ENCODE results near the gene HTR1D.
"Not testable (repeated sequence)": the region's sequence is repeated elsewhere in the genome, so short reads cannot be mapped to it uniquely, and the experiment has no call there.

HTR1D gene

DNA sequence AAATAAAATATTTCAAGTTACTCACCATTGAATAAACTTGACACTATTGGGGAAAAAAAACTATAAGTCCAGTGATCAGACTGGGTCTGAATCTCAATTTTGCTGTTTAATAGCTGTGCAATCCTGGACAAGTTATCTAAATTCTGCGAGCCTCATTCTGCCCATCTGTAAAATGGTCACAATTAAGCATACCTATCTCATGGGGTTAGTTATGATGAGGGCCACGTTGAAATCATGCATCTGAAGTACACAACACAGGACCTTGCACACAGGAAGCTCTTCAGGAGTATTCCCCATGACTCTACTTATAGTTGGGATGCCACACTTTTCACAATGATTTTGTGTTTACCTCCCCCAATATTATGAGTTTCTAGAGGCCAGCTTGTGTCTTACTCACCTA lies 3.8 kb upstream of the HTR1D start:
- DNase-seq: no peak

DNA sequence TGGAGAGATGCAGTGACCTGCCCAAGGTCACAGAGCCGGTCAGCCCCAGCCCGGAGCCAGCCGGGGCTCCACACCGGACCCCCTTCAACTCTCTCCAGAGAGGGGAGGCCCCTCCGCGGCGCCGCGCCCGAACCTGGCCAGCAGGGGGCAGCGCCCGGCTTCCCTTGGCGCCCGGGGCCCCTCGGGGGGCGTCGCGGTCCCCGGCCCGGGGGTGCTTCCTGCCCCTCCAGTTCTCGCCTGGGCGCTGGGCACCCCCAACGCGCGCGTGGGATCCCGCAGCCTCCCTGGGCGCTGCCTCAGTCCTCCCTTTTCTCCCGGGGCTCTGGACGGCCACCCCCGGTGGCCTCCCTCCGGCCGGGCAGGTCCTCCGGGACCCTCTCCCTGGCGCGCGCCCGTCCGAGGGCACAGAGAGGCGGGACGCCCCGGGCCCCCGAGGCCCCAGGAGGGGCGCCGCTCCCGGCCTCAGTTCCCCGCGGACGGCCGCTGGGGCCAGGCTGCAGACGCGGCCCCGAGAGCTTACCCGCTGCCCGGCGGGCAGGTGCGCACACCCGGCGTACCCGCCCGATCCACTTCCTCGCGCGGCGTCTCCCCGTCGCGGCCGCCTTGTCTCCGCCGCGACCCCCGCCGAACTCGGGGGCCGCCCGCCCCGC lies 406 bp downstream of the HTR1D start:
- DNase-seq: no peak

DNA sequence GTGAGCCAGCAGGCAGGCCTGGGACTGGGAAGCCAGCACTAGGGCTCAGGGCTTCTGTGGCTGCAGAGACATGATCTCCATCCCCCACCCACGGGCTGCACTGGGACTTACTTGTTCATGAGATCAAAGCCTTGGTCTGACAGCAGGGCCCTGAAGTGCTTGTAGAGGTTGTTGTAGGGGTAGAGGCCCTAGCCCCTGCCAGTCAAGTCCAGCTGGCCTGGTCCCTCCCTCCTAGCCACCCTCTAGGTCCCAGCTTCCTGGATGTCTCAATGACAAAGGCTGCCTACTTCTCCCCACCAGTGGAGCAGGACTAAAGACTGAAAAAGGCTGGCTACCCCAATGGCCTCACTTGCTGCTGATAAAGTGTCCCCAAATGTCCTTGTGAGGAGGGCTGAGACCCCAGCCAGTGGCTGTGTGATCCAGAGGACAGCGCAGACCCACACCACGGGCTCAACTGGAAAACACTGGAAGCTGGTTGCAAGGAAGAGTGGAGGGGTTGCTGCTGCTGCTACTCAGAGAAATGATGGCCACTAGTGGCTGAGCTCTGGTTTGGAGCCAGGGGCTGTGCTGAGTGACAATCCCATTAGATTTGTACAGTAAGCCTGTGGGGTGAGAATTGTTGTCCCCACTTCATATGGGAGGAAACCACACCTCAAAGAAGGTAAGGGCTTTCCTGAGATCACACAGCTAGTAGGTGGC lies 1.4 kb downstream of the HTR1D start:
- no peak for DNase-seq

DNA sequence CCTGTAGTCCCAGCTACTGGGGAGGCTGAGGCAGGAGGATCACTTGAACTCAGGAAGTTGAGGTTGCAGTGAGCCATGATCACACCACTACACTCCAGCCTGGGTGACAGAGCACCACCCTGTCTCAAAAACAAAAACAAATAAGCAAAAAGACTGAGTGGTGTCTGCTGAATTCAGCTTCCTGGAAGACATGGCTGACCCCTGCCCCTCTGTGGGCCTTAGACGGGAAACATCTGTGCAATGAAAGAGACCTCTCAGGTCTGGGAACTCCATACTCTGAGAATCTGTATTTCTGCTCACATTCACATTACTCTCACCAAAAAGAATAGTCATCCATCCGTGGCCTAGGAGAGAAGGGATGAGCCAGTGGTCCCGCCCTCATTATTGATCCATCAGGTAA lies 2.0 kb downstream of the HTR1D start:
- no peak for DNase-seq

DNA sequence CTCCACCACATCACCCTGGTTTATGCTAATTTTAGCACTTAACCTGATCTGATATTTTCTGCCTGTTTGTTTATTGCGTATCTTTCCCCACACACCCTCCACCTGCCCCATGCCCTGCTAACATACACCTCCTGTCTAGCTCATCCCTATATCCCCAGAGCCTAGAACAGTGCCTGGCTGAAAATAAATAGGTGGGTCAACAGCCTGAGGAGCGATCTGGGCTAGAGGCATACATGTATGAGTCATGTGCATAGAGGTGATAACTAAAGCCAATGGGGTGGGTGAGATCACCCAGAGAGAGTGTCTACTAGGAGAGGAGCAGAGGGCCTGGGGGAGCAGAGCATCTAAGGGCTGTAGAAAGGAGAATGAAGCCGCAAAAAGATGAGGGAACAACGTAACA lies 2.7 kb downstream of the HTR1D start:
- DNase-seq: no peak

DNA sequence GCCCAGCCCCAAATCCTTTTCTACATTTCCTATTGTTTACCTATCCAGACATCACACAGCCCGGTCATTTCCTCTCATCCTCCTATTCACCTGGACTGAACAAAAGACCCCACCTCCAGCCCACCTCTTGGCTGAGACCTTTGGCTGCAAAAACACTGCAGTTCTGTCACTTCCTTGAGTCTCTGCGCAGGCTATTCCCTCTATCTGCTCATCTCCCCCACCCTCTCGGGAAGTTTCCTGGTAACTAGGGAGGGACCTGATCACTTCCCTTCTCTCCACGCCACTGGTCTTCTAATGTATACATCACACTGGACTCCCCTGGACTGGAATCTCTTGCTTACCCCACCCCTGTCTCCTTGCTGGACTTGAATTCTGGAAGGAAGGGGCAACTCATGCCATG lies 5.3 kb downstream of the HTR1D start:
- no peak for DNase-seq

DNA sequence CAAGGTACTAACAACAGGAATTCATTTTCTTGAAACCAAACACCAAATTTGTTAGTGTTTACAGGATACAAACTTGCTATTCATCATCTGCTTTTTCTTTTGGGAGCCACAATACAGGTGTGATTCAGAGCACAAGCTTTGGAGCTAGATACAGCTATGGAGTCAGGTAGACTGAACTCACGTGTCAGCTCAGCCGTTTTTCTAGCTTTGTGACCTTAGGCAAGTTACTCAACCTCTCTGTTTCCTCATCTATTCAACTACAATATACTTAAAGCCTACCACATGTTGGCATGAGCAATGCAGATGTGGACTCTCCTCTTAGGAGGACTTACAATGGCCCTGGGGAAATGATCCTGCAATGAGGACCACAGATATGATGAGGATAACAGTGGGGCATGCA lies 6.3 kb downstream of the HTR1D start:
- no peak for DNase-seq

DNA sequence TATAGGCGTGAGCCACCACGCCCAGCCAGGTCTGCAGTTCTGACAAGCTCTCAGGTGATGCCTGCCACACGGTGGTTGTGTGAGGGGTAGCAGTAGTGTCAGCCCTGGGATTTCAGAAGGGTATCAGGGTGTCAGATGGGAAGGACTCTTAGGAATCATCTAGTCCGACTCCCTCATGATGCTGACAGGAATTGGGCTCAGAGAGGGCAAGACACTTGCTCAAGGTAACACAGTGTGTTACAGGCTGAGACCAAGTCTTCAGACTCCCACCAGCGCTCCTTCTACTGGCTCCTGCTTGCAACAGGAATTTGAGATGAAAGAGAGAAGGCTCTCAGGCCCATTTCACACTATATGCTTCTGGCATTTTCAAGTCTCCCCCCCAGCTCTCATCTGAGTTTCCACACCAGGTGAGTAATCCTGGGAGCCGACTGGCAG lies 6.9 kb downstream of the HTR1D start:
- DNase-seq: no peak

DNA sequence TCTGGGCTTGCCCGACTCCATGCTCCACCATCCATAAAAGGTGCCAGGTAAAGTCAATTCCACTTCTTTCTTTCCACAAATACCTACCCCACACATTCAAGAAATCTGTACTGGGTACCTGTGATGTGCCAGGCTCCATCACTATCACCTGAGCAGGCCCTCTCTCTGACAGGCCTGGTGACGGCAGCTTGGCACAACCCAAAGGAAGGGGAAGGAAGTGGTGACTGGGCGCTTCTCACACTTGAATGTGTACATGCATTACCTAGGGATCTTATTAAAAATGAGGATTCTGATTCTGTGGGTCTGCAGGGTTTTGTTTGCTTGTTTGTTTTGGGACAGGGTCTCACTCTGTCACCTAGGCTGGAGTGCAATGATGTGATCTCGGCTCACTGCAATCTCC lies 7.5 kb downstream of the HTR1D start:
- DNase-seq: no peak

DNA sequence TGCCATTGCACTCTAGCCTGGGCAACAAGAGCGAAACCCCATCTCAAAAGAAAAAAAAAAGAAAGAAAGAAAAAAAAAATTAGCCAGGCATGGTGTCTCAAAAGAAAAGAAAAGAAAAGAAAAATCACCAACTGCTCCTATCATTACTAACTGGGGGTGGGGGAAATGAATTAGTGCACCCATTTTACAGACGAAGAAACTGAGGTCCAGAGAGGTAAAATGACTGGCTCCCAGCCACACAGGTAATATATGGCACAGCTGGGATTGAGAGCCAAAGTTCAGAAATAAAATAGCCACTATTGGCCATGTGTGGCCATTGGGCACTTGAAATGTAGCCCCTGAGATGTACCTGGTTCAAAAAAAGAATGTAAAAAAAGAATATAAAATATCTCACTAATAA lies 8.8 kb downstream of the HTR1D start:
- no peak for DNase-seq

DNA sequence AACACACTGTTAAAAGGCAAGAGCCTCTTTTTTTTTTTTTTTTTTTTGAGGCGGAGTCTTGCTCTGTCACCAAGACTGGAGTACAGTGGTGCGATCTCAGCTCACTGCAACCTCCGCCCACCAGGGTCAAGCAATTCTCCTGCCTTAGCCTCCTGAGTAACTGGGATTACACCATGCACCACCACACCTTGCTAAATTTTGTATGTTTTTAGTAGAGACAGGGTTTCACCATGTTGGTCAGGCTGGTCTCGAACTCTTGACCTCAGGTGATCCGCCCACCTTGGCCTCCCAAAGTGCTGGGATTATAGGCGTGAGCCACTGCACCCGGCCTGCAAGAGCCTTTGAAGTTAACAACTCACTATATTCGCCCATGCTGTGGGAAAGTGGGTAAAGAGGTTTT lies 9.6 kb downstream of the HTR1D start:
- not testable (repeated sequence) for DNase-seq

DNA sequence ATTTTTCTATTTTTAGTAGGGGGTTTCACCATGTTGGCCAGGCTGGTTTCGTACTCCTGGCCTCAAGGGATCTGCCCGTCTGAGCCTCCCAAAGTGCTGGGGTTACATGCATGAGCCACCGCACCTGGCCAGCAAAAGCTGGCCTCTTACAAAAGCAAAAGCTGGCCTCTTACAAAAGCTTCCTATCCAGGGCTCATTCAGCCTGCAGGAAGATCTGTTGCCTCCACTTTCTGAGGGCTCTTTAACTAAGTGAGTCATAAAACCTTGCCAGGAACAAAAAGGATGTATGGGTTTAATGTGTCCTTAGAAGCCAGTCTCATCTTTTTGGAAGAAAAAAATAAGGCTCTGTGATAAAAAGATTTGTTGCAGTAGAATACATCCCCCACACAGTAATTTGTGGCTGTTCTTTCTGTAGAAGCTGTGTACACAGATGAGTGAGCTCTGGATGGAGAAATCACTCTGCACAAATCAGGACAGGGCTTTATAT lies 15.0 kb downstream of the HTR1D start:
- no peak for DNase-seq

DNA sequence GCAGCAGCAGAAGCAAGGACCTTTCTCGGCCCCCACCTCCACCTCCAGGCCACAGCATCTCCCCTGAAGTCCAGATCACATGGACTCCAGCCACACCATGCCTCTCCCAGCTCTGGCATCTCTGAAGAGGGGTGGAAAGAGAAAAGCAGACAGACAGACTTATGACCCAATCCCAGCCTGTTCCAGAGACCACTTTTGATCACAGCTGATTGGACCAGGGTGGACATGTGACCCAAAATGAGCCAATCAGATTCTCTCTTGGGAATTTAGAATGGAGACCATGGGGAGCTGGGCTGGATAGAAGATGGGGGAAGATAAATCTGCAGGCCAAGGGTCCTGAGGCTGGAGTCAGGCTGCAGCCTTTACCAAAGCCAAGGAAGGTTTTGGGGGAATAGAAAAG lies 16.4 kb downstream of the HTR1D start:
- no peak for DNase-seq

DNA sequence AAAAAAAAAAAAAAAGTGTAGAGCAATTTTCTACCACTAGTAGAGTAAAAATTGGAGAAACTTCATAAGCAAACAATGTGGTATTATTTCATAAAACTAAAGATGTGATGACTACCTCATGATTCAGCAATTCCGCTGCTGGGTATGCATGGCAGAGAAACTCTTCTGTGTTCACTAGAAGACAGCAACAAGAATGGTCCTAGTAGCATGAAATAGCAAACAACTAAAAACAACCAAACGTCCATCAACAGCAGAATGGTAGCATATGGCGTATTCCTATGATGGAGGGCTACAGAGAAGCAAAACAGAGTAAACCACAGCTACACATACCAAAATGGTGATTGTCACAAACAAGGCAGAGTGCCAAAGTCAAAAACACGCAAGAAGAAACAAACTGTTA lies 18.9 kb downstream of the HTR1D start:
- no peak for DNase-seq

DNA sequence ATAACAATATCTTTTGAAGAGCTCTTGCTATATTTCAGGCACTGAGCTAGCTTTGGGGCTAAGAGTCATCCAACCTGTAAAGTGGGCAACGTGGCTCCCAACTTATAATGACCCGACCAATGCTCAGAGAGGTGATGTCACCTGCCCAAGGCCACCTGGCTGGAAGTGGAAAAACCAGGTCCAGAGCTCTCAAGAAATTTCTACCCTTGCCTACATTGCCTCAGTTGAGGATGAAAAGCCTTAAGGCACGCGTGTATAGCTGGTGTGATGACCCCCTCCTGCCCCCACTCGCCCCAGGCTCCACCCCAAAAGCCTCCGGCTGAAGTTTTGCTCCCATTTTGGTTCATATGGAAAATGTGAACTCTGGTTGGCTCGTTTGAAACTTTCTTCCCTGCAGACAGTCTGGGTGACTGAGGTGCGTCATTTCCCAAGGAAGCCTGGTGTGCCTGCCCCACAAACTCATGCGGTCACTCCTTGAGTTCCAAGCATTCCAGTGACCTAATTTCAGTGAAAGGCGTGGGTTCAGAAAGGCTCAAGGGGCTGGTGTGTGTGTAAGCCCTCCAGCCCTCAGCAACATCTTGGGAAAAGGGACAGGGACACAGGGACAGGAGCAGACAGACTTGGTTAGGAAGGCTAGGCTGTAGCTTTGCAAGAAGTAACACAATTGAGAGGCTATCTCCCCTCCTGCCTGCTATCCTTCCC lies 20.5 kb downstream of the HTR1D start:
- no peak for DNase-seq

DNA sequence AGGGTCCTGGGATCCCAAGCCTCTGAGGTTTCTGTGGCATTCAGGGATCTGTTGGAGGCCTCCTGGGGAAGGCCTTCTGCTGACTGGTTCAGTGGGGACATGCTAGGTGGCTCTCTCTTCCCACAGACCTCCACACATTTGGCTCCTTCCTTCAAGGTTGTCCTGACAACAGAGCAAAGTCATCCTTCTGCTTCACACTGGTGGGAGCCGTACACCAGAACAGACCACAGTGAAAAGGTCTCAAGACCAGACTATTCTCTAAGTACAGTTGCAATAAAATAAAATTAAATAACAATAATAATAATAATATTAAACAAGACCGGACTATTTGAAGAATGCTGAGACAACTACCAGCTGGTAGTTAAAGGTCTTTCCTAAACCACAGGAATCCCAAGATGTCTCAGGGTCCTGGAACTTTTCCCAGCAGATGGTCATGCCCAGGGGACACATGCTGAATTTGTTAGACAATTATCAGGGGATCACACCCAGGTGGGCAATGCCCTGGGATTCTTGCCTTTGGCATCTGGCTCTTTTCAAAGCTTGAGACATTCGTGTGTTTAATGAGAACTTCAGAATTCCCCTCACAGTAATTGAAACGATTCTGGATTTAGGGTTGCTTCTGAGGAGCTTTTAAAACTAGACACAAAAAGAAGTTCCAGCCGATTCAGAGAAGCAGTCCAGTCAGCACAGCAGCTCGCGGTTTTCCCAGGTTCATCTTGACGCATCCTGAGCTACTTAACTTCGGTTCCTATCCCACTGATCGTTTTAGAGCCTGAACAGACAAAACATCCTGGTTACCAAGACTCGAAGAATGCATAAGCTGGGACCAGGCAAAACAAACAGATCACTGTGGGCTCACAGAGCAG lies 22.9 kb downstream of the HTR1D start:
- no peak for DNase-seq

DNA sequence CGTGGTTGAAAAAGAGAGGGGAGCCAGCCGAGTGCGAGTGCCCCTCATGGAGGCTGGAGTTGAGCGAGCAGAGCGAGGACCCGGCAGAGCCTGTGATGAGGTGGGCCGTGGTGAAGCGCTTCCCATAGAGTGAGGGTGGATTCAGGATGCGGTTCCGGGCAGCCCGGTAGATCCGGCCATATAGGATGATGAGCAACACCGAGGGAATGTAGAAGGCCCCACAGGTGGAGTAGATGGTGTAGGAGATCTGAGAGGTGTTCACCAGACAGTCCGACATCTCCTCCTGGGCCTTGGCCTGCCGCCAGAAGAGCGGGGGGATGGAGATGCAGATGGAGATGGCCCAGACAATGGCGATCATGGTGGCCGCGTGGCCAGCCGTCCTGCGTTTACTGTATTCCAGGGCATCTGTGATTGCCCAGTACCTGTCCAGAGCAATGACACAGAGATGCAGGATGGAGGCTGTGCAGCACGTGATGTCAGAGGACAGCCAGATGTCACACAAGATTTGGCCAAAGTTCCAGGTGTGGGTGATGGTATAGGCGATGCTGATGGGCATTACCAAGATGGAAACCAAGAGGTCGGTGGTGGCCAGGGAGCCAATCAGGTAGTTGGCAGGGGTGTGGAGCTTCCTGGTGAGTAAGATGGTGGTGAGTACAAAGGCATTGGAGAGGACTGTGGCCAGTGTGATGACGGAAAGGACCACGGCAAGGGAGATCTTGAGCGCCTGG lies 23.7 kb downstream of the HTR1D start:
- DNase-seq: no peak

DNA sequence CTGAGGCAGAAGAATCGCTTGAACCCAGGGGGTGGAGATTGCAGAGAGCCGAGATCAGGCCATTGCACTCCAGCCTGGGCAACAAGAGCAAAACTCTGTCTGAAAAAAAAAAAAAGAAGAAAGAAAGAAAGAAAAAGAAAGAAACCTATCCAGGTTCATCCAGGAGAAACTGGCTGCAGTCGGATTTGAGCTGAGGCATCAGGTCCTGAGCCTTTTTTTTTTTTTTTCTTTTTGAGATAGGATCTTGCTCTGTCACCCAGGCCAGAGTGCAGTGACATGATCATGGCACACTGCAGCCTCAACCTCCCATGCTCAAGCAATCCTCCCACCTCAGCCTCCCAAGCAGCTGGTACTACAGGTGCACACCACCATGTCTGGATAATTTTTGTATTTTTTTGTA lies 26.1 kb downstream of the HTR1D start:
- DNase-seq: no peak

DNA sequence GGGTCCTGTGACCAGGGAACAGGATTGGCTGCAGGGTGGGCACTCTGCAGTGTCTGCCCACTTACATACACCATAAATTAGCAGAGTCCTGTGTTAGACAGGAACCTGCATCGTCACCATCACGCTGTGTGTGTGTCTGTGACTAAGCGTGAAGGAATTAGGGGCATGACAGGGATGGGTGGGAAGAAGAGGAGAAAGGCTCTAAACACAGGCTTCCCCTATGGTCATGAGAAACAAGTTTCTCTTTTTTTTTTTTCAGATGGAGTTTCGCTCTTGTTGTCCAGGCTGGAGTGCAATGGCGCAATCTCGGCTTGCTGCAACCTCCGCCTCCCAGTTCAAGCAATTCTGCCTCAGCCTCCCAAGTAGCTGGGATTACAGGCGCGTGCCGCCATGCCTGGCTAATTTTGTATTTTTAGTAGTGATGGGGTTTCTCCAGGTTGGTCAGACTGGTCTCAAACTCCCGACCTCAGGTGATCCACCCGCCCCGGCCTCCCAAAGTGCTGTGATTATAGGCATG lies 28.3 kb downstream of the HTR1D start:
- not testable (repeated sequence) for DNase-seq

DNA sequence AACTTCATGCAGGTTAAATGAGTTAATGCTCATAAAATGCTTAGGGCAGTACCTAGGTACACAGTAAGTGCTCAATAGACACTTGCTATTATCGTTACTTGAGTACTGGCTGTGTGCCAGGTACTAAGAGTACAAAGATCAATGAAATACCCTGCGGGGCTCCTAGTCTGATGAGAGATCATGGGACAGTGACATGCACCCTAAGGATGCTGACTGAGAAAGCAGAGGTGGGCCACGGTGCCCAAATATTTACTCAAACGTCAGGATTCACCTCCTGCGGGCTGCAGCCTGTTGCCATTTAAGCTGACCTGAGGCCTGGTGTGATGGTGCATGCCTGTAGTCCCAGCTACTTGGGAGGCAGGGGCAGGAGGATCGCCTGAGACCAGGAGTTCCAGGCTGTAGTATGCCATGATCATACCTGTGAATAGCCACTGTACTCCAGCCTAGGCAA lies 28.8 kb downstream of the HTR1D start:
- DNase-seq: no peak

DNA sequence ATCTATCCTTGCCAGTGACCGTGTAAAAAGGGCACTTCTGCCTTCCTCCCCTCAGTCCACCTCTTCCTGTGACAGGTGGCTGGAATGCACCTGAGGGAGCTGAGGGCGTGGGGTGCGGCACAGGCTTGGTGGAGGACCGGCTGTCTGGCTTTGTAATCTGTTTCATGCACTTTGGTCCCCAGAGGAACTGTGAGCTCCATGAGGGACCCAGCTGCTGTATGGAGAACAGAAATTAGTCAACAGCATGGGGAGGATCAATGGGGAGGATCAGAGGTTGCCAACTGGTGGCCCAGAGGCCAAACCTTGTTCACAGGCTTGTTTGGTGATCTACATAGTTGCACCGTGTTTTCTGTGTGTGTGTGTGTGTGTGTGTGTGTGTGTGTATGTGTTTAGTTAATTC lies 29.7 kb downstream of the HTR1D start:
- no peak for DNase-seq
